ENCODE data around the gene HIP1R. TPM values are rescaled to one million over a fixed set of nuclear protein-coding genes. Genes with fewer than 3 reads are reported as not detected.
A peak's percentile ranks its signal among the peaks of the same experiment; 100 is the strongest.

HIP1R gene
- total and polyA plus RNA-seq, 2 of the 13 experiments (the other 11 are each of a cell fraction or from before 2014, with no cell fraction given), result 18.4 to 25.5 TPM

DNA sequence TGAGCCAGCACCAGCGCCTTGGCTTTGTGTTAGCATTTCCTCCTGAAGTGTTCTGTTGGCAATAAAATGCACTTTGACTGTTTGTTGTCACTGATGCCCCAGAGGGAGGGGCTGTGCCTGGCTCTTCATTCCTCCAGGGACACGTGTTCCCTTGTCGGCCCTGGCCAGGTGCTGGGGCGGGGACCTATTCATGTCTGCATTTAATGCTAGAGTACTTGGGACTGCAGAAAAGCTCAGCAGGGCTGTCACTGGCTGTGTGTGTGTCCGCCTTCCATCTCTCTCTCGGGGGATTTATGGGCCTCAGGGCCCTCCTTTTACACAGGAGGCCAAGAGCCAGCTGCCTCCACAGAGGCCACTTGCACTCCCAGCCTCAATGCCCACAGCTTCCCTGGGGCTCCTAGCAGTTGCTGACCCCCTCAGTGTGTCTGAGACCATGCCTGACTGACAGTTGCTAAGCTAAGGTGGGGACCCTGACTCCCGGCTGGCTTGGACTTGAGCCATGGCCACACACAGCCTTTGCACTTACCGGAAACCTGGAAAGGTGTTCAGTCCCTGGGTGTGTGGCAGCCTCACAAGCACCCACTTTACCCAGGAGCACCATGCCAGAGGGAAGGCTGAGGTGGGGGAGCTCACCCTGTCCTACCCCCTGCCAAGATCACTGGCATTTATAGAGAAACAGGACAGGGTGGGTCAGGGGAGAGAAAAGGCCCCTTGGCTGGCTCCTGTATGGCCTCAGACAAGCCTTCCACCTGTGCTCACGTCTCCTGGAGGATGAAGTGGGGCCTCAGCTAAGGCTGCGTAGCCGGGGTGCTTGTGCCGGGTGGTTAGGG, 27.8 kb downstream of the HIP1R start (continued):
- TF ChIP-seq, protein P1, sequence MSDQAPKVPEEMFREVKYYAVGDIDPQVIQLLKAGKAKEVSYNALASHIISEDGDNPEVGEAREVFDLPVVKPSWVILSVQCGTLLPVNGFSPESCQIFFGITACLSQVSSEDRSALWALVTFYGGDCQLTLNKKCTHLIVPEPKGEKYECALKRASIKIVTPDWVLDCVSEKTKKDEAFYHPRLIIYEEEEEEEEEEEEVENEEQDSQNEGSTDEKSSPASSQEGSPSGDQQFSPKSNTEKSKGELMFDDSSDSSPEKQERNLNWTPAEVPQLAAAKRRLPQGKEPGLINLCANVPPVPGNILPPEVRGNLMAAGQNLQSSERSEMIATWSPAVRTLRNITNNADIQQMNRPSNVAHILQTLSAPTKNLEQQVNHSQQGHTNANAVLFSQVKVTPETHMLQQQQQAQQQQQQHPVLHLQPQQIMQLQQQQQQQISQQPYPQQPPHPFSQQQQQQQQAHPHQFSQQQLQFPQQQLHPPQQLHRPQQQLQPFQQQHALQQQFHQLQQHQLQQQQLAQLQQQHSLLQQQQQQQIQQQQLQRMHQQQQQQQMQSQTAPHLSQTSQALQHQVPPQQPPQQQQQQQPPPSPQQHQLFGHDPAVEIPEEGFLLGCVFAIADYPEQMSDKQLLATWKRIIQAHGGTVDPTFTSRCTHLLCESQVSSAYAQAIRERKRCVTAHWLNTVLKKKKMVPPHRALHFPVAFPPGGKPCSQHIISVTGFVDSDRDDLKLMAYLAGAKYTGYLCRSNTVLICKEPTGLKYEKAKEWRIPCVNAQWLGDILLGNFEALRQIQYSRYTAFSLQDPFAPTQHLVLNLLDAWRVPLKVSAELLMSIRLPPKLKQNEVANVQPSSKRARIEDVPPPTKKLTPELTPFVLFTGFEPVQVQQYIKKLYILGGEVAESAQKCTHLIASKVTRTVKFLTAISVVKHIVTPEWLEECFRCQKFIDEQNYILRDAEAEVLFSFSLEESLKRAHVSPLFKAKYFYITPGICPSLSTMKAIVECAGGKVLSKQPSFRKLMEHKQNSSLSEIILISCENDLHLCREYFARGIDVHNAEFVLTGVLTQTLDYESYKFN (CRISPR knock-in tag; conservative IDR thresholded peaks at IDR 0.05), result peak; percentile 54; the same call in 1 of the 2 replicates
- TF ChIP-seq HNRNPLL (IDR thresholded peaks at IDR 0.05; ENCODE audit: low read depth, low read length, poor library complexity, severe bottlenecking) (no peak), ZNF335 (CRISPR knock-in tag; IDR thresholded peaks at IDR 0.05) (no peak), ZNF776 (CRISPR knock-in tag; IDR thresholded peaks at IDR 0.05) (no peak), STAT5B (CRISPR knock-in tag; IDR thresholded peaks at IDR 0.05) (no peak), MBD4 (IDR thresholded peaks at IDR 0.05; ENCODE audit: borderline replicate concordance, low read length) (no peak), TBX2 (CRISPR knock-in tag; IDR thresholded peaks at IDR 0.05; ENCODE audit: borderline replicate concordance) (no peak; the same call in 1 of the 2 replicates), MTA3 (CRISPR knock-in tag; IDR thresholded peaks at IDR 0.05) (no peak)
- TF ChIP-seq, protein P2, sequence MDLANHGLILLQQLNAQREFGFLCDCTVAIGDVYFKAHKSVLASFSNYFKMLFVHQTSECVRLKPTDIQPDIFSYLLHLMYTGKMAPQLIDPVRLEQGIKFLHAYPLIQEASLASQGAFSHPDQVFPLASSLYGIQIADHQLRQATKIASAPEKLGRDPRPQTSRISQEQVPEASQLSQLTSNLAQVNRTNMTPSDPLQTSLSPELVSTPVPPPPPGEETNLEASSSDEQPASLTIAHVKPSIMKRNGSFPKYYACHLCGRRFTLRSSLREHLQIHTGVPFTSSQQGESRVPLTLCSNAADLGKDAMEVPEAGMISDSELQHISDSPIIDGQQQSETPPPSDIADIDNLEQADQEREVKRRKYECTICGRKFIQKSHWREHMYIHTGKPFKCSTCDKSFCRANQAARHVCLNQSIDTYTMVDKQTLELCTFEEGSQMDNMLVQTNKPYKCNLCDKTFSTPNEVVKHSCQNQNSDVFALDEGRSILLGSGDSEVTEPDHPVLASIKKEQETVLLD (CRISPR knock-in tag; IDR thresholded peaks at IDR 0.05; ENCODE audit: low read depth), result no peak
- TF ChIP-seq, protein P3, sequence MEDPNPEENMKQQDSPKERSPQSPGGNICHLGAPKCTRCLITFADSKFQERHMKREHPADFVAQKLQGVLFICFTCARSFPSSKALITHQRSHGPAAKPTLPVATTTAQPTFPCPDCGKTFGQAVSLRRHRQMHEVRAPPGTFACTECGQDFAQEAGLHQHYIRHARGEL (CRISPR knock-in tag; IDR thresholded peaks at IDR 0.05), result no peak
- TF ChIP-seq, protein P4, sequence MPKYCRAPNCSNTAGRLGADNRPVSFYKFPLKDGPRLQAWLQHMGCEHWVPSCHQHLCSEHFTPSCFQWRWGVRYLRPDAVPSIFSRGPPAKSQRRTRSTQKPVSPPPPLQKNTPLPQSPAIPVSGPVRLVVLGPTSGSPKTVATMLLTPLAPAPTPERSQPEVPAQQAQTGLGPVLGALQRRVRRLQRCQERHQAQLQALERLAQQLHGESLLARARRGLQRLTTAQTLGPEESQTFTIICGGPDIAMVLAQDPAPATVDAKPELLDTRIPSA (CRISPR knock-in tag; IDR thresholded peaks at IDR 0.05; ENCODE audit: borderline replicate concordance), result no peak
- TF ChIP-seq, protein P5, sequence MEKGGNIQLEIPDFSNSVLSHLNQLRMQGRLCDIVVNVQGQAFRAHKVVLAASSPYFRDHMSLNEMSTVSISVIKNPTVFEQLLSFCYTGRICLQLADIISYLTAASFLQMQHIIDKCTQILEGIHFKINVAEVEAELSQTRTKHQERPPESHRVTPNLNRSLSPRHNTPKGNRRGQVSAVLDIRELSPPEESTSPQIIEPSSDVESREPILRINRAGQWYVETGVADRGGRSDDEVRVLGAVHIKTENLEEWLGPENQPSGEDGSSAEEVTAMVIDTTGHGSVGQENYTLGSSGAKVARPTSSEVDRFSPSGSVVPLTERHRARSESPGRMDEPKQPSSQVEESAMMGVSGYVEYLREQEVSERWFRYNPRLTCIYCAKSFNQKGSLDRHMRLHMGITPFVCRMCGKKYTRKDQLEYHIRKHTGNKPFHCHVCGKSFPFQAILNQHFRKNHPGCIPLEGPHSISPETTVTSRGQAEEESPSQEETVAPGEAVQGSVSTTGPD (CRISPR knock-in tag; IDR thresholded peaks at IDR 0.05), result 0 out of 2 replicates have a peak, but pooled peaks have one; percentile 35
- TF ChIP-seq, protein P6, sequence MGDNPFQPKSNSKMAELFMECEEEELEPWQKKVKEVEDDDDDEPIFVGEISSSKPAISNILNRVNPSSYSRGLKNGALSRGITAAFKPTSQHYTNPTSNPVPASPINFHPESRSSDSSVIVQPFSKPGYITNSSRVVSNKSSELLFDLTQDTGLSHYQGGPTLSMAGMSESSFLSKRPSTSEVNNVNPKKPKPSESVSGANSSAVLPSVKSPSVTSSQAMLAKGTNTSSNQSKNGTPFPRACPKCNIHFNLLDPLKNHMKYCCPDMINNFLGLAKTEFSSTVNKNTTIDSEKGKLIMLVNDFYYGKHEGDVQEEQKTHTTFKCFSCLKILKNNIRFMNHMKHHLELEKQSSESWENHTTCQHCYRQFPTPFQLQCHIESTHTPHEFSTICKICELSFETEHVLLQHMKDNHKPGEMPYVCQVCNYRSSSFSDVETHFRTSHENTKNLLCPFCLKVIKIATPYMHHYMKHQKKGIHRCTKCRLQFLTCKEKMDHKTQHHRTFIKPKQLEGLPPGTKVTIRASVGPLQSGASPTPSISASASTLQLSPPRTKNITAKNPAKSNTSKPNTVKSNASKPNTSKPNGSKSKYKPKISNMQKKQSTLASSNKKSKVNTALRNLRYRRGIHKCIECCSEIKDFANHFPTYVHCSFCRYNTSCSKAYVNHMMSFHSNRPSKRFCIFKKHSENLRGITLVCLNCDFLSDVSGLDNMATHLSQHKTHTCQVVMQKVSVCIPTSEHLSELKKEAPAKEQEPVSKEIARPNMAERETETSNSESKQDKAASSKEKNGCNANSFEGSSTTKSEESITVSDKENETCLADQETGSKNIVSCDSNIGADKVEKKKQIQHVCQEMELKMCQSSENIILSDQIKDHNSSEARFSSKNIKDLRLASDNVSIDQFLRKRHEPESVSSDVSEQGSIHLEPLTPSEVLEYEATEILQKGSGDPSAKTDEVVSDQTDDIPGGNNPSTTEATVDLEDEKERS (CRISPR knock-in tag; IDR thresholded peaks at IDR 0.05), result no peak
- TF ChIP-seq, protein P7, sequence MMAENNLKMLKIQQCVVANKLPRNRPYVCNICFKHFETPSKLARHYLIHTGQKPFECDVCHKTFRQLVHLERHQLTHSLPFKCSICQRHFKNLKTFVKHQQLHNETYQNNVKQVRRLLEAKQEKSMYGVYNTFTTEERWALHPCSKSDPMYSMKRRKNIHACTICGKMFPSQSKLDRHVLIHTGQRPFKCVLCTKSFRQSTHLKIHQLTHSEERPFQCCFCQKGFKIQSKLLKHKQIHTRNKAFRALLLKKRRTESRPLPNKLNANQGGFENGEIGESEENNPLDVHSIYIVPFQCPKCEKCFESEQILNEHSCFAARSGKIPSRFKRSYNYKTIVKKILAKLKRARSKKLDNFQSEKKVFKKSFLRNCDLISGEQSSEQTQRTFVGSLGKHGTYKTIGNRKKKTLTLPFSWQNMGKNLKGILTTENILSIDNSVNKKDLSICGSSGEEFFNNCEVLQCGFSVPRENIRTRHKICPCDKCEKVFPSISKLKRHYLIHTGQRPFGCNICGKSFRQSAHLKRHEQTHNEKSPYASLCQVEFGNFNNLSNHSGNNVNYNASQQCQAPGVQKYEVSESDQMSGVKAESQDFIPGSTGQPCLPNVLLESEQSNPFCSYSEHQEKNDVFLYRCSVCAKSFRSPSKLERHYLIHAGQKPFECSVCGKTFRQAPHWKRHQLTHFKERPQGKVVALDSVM (CRISPR knock-in tag; IDR thresholded peaks at IDR 0.05), result peak; percentile 86

Data from HepG2 (cell line).